ENCODE measurements around the gene NTF4. TPM values are rescaled to one million over a fixed set of nuclear protein-coding genes. Genes with fewer than 3 reads are reported as not detected.
"Not testable (repeated sequence)": the region's sequence is repeated elsewhere in the genome, so short reads cannot be mapped to it uniquely, and the experiment has no call there.

NTF4 gene
- total RNA-seq, 2 donors from 2014 or later = not detected

GRCh38 chr19:49058562-49058961 is 6.1 kb downstream of the NTF4 start:
- Histone ChIP-seq H3K9me3 (no peaks in the 10 kb centered on the region), H3K27ac (no peak overlapping the region), H3K4me3 (no peak overlapping the region), H3K27me3 (peaks cover 3 to 14% of the 10 kb centered on the region in 2 donors), H3K4me1 (peaks cover 25% of the 10 kb centered on the region), H3K36me3 (replicated peaks in 1 of 2; ENCODE audit: insufficient read depth in 1 of 2, low read depth in 2 of 2) (no peaks in the 10 kb centered on the region)
- ATAC-seq = no peak
- intact Hi-C loops (cut with DNase I) = no loop called here
- TF ChIP-seq POLR2A (IDR thresholded peaks at IDR 0.05) = no peak
- no peak for TF ChIP-seq CTCF (IDR thresholded peaks at IDR 0.05)
- no peak for DNase-seq
- 43% methylated on average over 5 to 9 of the region's 10 CpGs for WGBS, 2 donors

GRCh38 chr19:49057636-49058234 is 6.9 kb downstream of the NTF4 start, which contains the start of gene CGB7:
CGB7 (minus strand) TSS chr19:49057749; CDS start chr19:49055375, 2,374 bp downstream.
- peak; percentile 72 for ATAC-seq
- intact Hi-C loops (cut with DNase I) = no loop called here

DNA sequence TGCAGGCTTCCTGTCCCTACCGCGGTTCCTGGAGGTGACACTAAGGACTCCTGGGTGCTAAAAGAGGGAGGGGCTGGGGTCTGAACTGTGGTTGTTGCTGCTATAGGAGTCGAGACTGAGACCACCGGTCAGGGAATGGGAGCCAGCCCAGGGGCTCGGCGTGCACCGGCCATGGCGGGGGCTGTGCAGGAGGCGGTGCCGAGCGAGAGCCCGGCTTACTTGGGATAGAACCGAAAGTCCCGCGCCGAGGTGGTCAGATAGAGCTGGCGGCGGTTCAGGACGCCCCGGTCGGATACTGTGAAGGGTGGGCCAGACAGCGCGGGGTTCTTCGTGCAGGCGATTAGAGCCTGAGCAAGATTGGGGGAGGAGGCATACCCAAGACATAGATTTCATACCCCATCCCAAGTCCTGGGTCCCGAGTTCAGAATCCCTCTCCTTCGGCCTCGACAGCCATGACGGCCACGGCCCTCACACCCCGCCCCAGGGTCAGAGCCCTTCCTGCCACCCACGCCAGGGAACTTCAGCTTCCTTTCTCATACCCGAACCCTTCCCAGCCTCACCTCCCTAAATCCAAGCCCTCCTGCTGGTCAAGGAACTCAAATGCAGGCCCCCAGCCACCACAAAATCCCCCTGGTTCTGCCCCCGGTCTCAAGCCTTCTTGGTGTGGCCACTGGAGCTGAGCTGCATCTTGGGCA is 7.6 kb downstream of the NTF4 start:
- H3K4me3 ChIP-seq; H3K27ac ChIP-seq; intact Hi-C loops (cut with DNase I); H3K36me3 ChIP-seq (replicated peaks in 1 of 2; ENCODE audit: insufficient read depth in 1 of 2, low read depth in 2 of 2); H3K9me3 ChIP-seq; DNase-seq: not testable (repeated sequence)
- WGBS, 2 donors = 8 to 17% methylated on average over 18 to 34 of the region's 34 CpGs
- H3K4me1 ChIP-seq = peaks cover 25% of the 10 kb centered on the region
- H3K27me3 ChIP-seq = peaks cover 3 to 14% of the 10 kb centered on the region in 2 donors
- ATAC-seq = peak; percentile 28

More at GRCh38 chr19:49057636-49058234, 6.9 kb downstream of the NTF4 start, which contains the start of gene CGB7:
- Histone ChIP-seq H3K36me3 (replicated peaks in 1 of 2; ENCODE audit: insufficient read depth in 1 of 2, low read depth in 2 of 2) (no peaks in the 10 kb centered on the region), H3K4me3 (no peak within 1 kb of the TSS), H3K4me1 (peaks cover 25% of the 10 kb centered on the region), H3K27me3 (peaks cover 3 to 14% of the 10 kb centered on the region in 2 donors), H3K9me3 (no peaks in the 10 kb centered on the region), H3K27ac (no peak within 1 kb of the TSS)
- TF ChIP-seq POLR2A (IDR thresholded peaks at IDR 0.05) (no peak), CTCF (IDR thresholded peaks at IDR 0.05) (no peak)
- 3 to 10% methylated on average over 15 to 38 of the region's 38 CpGs for WGBS, 2 donors
- DNase-seq = peak; percentile 76 to 85 (median 78)

GRCh38 chr19:49056101-49056901 is 8.3 kb downstream of the NTF4 start:
- 0 to 1% methylated on average over 4 to 63 of the region's 63 CpGs for WGBS, 2 donors
- peak in 4 of 7 experiments; percentile 23 to 45 (median 32) for TF ChIP-seq CTCF (IDR thresholded peaks at IDR 0.05)
- no peak for TF ChIP-seq POLR2A (IDR thresholded peaks at IDR 0.05)
- intact Hi-C loops (cut with DNase I) = no loop called here
- ATAC-seq = peak; percentile 70
- Histone ChIP-seq H3K36me3 (replicated peaks in 1 of 2; ENCODE audit: insufficient read depth in 1 of 2, low read depth in 2 of 2) (no peaks in the 10 kb centered on the region), H3K9me3 (no peaks in the 10 kb centered on the region), H3K27ac (no peak overlapping the region), H3K4me3 (peak overlapping the region; percentile 31 to 40), H3K4me1 (peaks cover 25% of the 10 kb centered on the region), H3K27me3 (peaks cover 3 to 14% of the 10 kb centered on the region in 2 donors)
- peak; percentile 47 to 68 (median 53) for DNase-seq

- H3K4me3 ChIP-seq; DNase-seq; H3K36me3 ChIP-seq (replicated peaks in 1 of 2; ENCODE audit: insufficient read depth in 1 of 2, low read depth in 2 of 2); intact Hi-C loops (cut with DNase I); H3K4me1 ChIP-seq; H3K27ac ChIP-seq; H3K9me3 ChIP-seq; H3K27me3 ChIP-seq; ATAC-seq: not testable (repeated sequence)
- WGBS, 2 donors = 69% methylated on average over 11 to 24 of the region's 24 CpGs
Measured at GRCh38 chr19:49050376-49051033, 14.1 kb downstream of the NTF4 start.

- WGBS, 2 donors = 52 to 59% methylated on average over 3 of the region's 4 CpGs
- ATAC-seq; H3K27ac ChIP-seq; DNase-seq; H3K9me3 ChIP-seq; H3K4me1 ChIP-seq; H3K36me3 ChIP-seq (replicated peaks in 1 of 2; ENCODE audit: insufficient read depth in 1 of 2, low read depth in 2 of 2); H3K4me3 ChIP-seq; H3K27me3 ChIP-seq; intact Hi-C loops (cut with DNase I): not testable (repeated sequence)
Measured at GRCh38 chr19:49049834-49050233, 14.8 kb downstream of the NTF4 start.

GRCh38 chr19:49049011-49049410 is 15.6 kb downstream of the NTF4 start, which contains the start of gene CGB8:
CGB8 (minus strand) TSS chr19:49049111; CDS start chr19:49048739, 372 bp downstream.
- H3K4me1 ChIP-seq; H3K4me3 ChIP-seq; DNase-seq; H3K36me3 ChIP-seq (replicated peaks in 1 of 2; ENCODE audit: insufficient read depth in 1 of 2, low read depth in 2 of 2); H3K27me3 ChIP-seq; ATAC-seq; intact Hi-C loops (cut with DNase I); H3K9me3 ChIP-seq; H3K27ac ChIP-seq: not testable (repeated sequence)
- WGBS, 2 donors = 62% methylated on average over 10 of the region's 12 CpGs; no CpG with 5 or more reads in 1 of the 2 donors

GRCh38 chr19:49043548-49043947 is 21.1 kb downstream of the NTF4 start, which contains the start of gene CGB5:
CGB5 (plus strand) TSS chr19:49043848; CDS start chr19:49044210, 362 bp downstream.
- H3K36me3 ChIP-seq (replicated peaks in 1 of 2; ENCODE audit: insufficient read depth in 1 of 2, low read depth in 2 of 2); H3K9me3 ChIP-seq; H3K27me3 ChIP-seq; H3K4me3 ChIP-seq; H3K4me1 ChIP-seq; ATAC-seq; intact Hi-C loops (cut with DNase I); H3K27ac ChIP-seq; DNase-seq: not testable (repeated sequence)
- 67% methylated on average over 8 of the region's 15 CpGs; no CpG with 5 or more reads in 1 of the 2 donors for WGBS, 2 donors

Data from body of pancreas (tissue), 4 donors.